A172 (cell line): ENCODE results near the gene PRKG2. TPM values are rescaled to one million over a fixed set of nuclear protein-coding genes. Genes with fewer than 3 reads are reported as not detected.
A peak's percentile ranks its signal among the peaks of the same experiment; 100 is the strongest.
"Not testable (repeated sequence)": the region's sequence is repeated elsewhere in the genome, so short reads cannot be mapped to it uniquely, and the experiment has no call there.

Experiments
- DNase-seq: peaks from one replicate; pipeline ENCODE4 v3.0.0-alpha.2; 2015; ENCODE audit warnings: low spot score
- total RNA-seq: library from RNA; depleted of rRNA; stranded (reverse); fragments of >200 nt; shearing (Covaris generic); gene quantifications from 2 replicates; pipeline ENCODE4 v1.2.3, GENCODE V29; 2014

PRKG2 gene
- total RNA-seq, 1 experiment from 2014 or later, result 0.05 TPM

GRCh38 chr4:81153714-81154323, 61.2 kb downstream of the PRKG2 start:
- not testable (repeated sequence) for DNase-seq

GRCh38 chr4:81152839-81153713, 61.9 kb downstream of the PRKG2 start:
- no peak for DNase-seq

GRCh38 chr4:81149976-81150375, 65.0 kb downstream of the PRKG2 start:
- DNase-seq, result no peak

GRCh38 chr4:81148576-81148975, 66.4 kb downstream of the PRKG2 start:
- DNase-seq, result no peak

GRCh38 chr4:81146466-81146865, 68.6 kb downstream of the PRKG2 start:
- DNase-seq, result no peak

GRCh38 chr4:81143183-81143582, 71.8 kb downstream of the PRKG2 start:
- DNase-seq, result no peak

- no peak for DNase-seq
These were observed 72.3 kb downstream of the PRKG2 start for GRCh38 chr4:81142744-81143143.

GRCh38 chr4:81137894-81138293, 77.1 kb downstream of the PRKG2 start:
- no peak for DNase-seq

GRCh38 chr4:81137446-81137845, 77.6 kb downstream of the PRKG2 start:
- DNase-seq, result no peak

- DNase-seq, result peak; percentile 6
These were observed 78.7 kb downstream of the PRKG2 start for GRCh38 chr4:81136161-81136905.

- no peak for DNase-seq
These were observed 79.5 kb downstream of the PRKG2 start for GRCh38 chr4:81135501-81135900.

- DNase-seq, result no peak
These were observed 83.5 kb downstream of the PRKG2 start for GRCh38 chr4:81131563-81131962.

- no peak for DNase-seq
These were observed 84.0 kb downstream of the PRKG2 start for GRCh38 chr4:81131066-81131465.

GRCh38 chr4:81130569-81130968, 84.5 kb downstream of the PRKG2 start:
- no peak for DNase-seq

- no peak for DNase-seq
These were observed 95.0 kb downstream of the PRKG2 start for GRCh38 chr4:81120055-81120454.

- no peak for DNase-seq
These were observed 96.9 kb downstream of the PRKG2 start for GRCh38 chr4:81118086-81118485.

GRCh38 chr4:81116566-81116965, 98.5 kb downstream of the PRKG2 start:
- no peak for DNase-seq

- DNase-seq, result no peak
These were observed 102.0 kb downstream of the PRKG2 start for GRCh38 chr4:81113024-81113423.

- DNase-seq, result no peak
These were observed 105.7 kb downstream of the PRKG2 start for GRCh38 chr4:81109356-81109755.

GRCh38 chr4:81106150-81106549, 108.9 kb downstream of the PRKG2 start:
- no peak for DNase-seq

- DNase-seq, result no peak
These were observed 112.9 kb downstream of the PRKG2 start for GRCh38 chr4:81102107-81102506.

- DNase-seq, result no peak
These were observed 118.5 kb downstream of the PRKG2 start for GRCh38 chr4:81096566-81096965.

- no peak for DNase-seq
These were observed 119.6 kb downstream of the PRKG2 start for GRCh38 chr4:81095389-81095788.
